Body of pancreas (tissue), 4 donors: ENCODE results near the gene CSNK1A1. TPM values are rescaled to one million over a fixed set of nuclear protein-coding genes. Genes with fewer than 3 reads are reported as not detected.

Experiments
- ATAC-seq: fragments of 150-250 bp; one replicate; pipeline ENCODE4 v1.9.1; 2016
- DNase-seq, 4 donors: peaks; one replicate each; pipeline ENCODE4 v3.0.0-alpha.2; 2019
- H3K27ac ChIP-seq, 4 donors: fragments of 200-600 bp; sonication (generic); 1 replicate in 3 of 4; 2 replicates in 1 of 4; pipeline versions ENCODE4 v1.5.1 to v1.6.1; 2016 to 2019; ENCODE audit warnings: mild to moderate bottlenecking in 1 of 4, mixed read lengths in 1 of 4, moderate library complexity in 1 of 4
- H3K27me3 ChIP-seq, 2 donors: fragments of 200-600 bp; sonication (generic); one replicate each; pipeline ENCODE4 v1.6.0; 2016; ENCODE audit warnings: mild to moderate bottlenecking in 1 of 2
- H3K36me3 ChIP-seq, 2 donors: fragments of 200-600 bp; sonication (generic); replicated peaks in 1 of 2; 2 replicates each; pipeline ENCODE4 v1.5.1; 2016; ENCODE audit warnings: low read depth in 2 of 2; ENCODE audit not compliant: insufficient read depth in 1 of 2
- H3K4me1 ChIP-seq: fragments of 200-600 bp; sonication (generic); one replicate; pipeline ENCODE4 v1.6.0; 2016
- H3K4me3 ChIP-seq, 2 donors: fragments of 200-600 bp; sonication (generic); 1 replicate in 1 of 2; 2 replicates in 1 of 2; pipeline ENCODE4 v1.5.1; 2016 to 2019
- H3K9me3 ChIP-seq, 3 donors: fragments of 200-600 bp; sonication (generic); 1 replicate in 2 of 3; 2 replicates in 1 of 3; pipeline ENCODE4 v1.5.1; 2016
- CTCF ChIP-seq, 7 experiments: fragments of 450-650 bp in 4 of 7; fragments of 200-600 bp in 3 of 7; sonication (generic) in 3 of 7; IDR thresholded peaks; one replicate each; pipeline ENCODE4 v1.5.1; 2016 to 2019; ENCODE audit warnings: antibody characterized with exemption in 7 of 7
- POLR2A ChIP-seq, 3 donors: fragments of 450-650 bp; IDR thresholded peaks; one replicate each; pipeline ENCODE4 v1.6.1; 2016; ENCODE audit warnings: antibody characterized with exemption in 3 of 3, mild to moderate bottlenecking in 2 of 3
- WGBS, 2 donors: methylation state at CpG; one replicate each; pipeline ENCODE4 v1.1.5; 2017; 5-methylcytosine and 5-hydroxymethylcytosine counted together
- intact Hi-C: fragments of 100-400 bp; cut with DNase I; formaldehyde crosslinking; loops from one replicate; pipeline ENCODE4 v1.15.1; 2023
- total RNA-seq, 2 donors: library from RNA; depleted of rRNA; stranded (reverse); fragments of >200 nt; gene quantifications; one replicate each; pipeline ENCODE4 v1.1.0, GENCODE V29; 2016

The CSNK1A1 gene
- total RNA-seq, 2 donors from 2014 or later = 82.4 to 85.4 TPM

- no peaks in the 10 kb centered on the region for H3K9me3 ChIP-seq
- no peak overlapping the region for H3K27ac ChIP-seq
- H3K4me1 ChIP-seq = peaks cover 63% of the 10 kb centered on the region
- intact Hi-C loops = no loop called here
- WGBS, 2 donors = 92 to 93% methylated on average over 7 of the region's 7 CpGs
- DNase-seq (no peak), ATAC-seq (no peak)
- TF ChIP-seq POLR2A (IDR thresholded peaks at IDR 0.05) (no peak), CTCF (IDR thresholded peaks at IDR 0.05) (no peak)
- no peaks in the 10 kb centered on the region for H3K27me3 ChIP-seq
- H3K4me3 ChIP-seq = no peak overlapping the region
- no peaks in the 10 kb centered on the region for H3K36me3 ChIP-seq
These were observed 18.8 kb downstream of the CSNK1A1 start for GRCh38 chr5:149532413-149532812.

GRCh38 chr5:149529463-149529862, 21.8 kb downstream of the CSNK1A1 start:
- DNase-seq (no peak), ATAC-seq (no peak)
- no peaks in the 10 kb centered on the region for H3K27me3 ChIP-seq
- peaks cover 63% of the 10 kb centered on the region for H3K4me1 ChIP-seq
- intact Hi-C loops = no loop called here
- H3K9me3 ChIP-seq = no peaks in the 10 kb centered on the region
- TF ChIP-seq CTCF (IDR thresholded peaks at IDR 0.05) (no peak), POLR2A (IDR thresholded peaks at IDR 0.05) (no peak)
- H3K36me3 ChIP-seq = no peaks in the 10 kb centered on the region
- no peak overlapping the region for H3K27ac ChIP-seq
- no peak overlapping the region for H3K4me3 ChIP-seq

GRCh38 chr5:149528281-149529060, 22.8 kb downstream of the CSNK1A1 start:
- no peak overlapping the region for H3K4me3 ChIP-seq
- no peak for DNase-seq
- whole genome bisulfite sequencing, 2 donors = 53 to 55% methylated on average over 4 of the region's 4 CpGs
- no peak for ATAC-seq
- H3K36me3 ChIP-seq = no peaks in the 10 kb centered on the region
- no peaks in the 10 kb centered on the region for H3K9me3 ChIP-seq
- H3K4me1 ChIP-seq = peaks cover 60% of the 10 kb centered on the region
- H3K27ac ChIP-seq = no peak overlapping the region
- TF ChIP-seq POLR2A (IDR thresholded peaks at IDR 0.05) (no peak), CTCF (IDR thresholded peaks at IDR 0.05) (no peak)
- intact Hi-C loops = no loop called here
- H3K27me3 ChIP-seq = no peaks in the 10 kb centered on the region

- DNase-seq = no peak
- Histone ChIP-seq H3K36me3 (no peaks in the 10 kb centered on the region), H3K4me1 (peaks cover 60% of the 10 kb centered on the region), H3K9me3 (no peaks in the 10 kb centered on the region), H3K27ac (peak overlapping the region in 2 of 4 donors; percentile 1 to 14), H3K4me3 (no peak overlapping the region), H3K27me3 (no peaks in the 10 kb centered on the region)
- TF ChIP-seq CTCF (IDR thresholded peaks at IDR 0.05) (no peak), POLR2A (IDR thresholded peaks at IDR 0.05) (no peak)
- WGBS, 2 donors = 52 to 60% methylated on average over 12 of the region's 12 CpGs
- peak; percentile 27 for ATAC-seq
- intact Hi-C loops = no loop called here
These were observed 24.2 kb downstream of the CSNK1A1 start for GRCh38 chr5:149526845-149527590.
